SJCRH30 (cell line): ENCODE data around the gene VIP. TPM values are rescaled to one million over a fixed set of nuclear protein-coding genes. Genes with fewer than 3 reads are reported as not detected.
A peak's percentile ranks its signal among the peaks of the same experiment; 100 is the strongest.
"Not testable (repeated sequence)": the region's sequence is repeated elsewhere in the genome, so short reads cannot be mapped to it uniquely, and the experiment has no call there.

ENCODE experiments used
- DNase-seq, 2 experiments: peaks; one replicate each; pipeline ENCODE4 v3.0.0-alpha.2; 2015 to 2020
- H3K27ac ChIP-seq: fragments of 250-450 bp; sonication (Bioruptor Pico); 2 replicates; pipeline ENCODE4 v1.5.1; 2020; ENCODE audit warnings: mild to moderate bottlenecking, moderate library complexity
- H3K27me3 ChIP-seq: fragments of 250-450 bp; sonication (Bioruptor Pico); 2 replicates; pipeline ENCODE4 v1.5.1; 2020; ENCODE audit warnings: mild to moderate bottlenecking, moderate library complexity
- H3K36me3 ChIP-seq: fragments of 250-450 bp; sonication (Bioruptor Pico); 2 replicates; pipeline ENCODE4 v1.5.1; 2020; ENCODE audit warnings: mild to moderate bottlenecking, moderate library complexity
- H3K4me1 ChIP-seq: fragments of 250-450 bp; sonication (Bioruptor Pico); 2 replicates; pipeline ENCODE4 v1.5.1; 2020; ENCODE audit warnings: mild to moderate bottlenecking, moderate library complexity
- H3K4me3 ChIP-seq: fragments of 250-450 bp; sonication (Bioruptor Pico); 2 replicates; pipeline ENCODE4 v1.5.1; 2020; ENCODE audit warnings: mild to moderate bottlenecking, moderate library complexity
- H3K9me3 ChIP-seq: fragments of 250-450 bp; sonication (Bioruptor Pico); replicated peaks from 2 replicates; pipeline ENCODE4 v1.5.1; 2020; ENCODE audit warnings: mild to moderate bottlenecking, moderate library complexity
- total RNA-seq: library from RNA; depleted of rRNA; stranded (reverse); fragments of >200 nt; shearing (Covaris generic); gene quantifications from 2 replicates; pipeline ENCODE4 v1.2.3, GENCODE V29; 2014; rRNA removed

Gene VIP
- not detected in 2 replicates for total RNA-seq

- H3K27ac ChIP-seq, result no peak within 1 kb of the TSS
- H3K9me3 ChIP-seq, result no peaks in the 10 kb centered on the region
- H3K4me1 ChIP-seq, result peaks cover 7% of the 10 kb centered on the region; the same call in 1 of the 2 replicates
- no peaks in the 10 kb centered on the region for H3K36me3 ChIP-seq
- H3K27me3 ChIP-seq, result no peaks in the 10 kb centered on the region
- no peak within 1 kb of the TSS for H3K4me3 ChIP-seq
- peak; percentile 38 to 71 for DNase-seq
These were observed at the start of gene VIP for GRCh38 chr6:152750694-152751093. Gene VIP (plus strand): TSS chr6:152750797. CDS start chr6:152752178, 1,381 bp downstream.

GRCh38 chr6:152701081-152701862, 49.3 kb upstream of the VIP start:
- no peak for DNase-seq
- H3K4me3 ChIP-seq, result no peak overlapping the region
- H3K36me3 ChIP-seq, result no peaks in the 10 kb centered on the region
- H3K4me1 ChIP-seq, result no peaks in the 10 kb centered on the region
- H3K27me3 ChIP-seq, result no peaks in the 10 kb centered on the region
- H3K27ac ChIP-seq, result no peak overlapping the region
- no peaks in the 10 kb centered on the region for H3K9me3 ChIP-seq

DNA sequence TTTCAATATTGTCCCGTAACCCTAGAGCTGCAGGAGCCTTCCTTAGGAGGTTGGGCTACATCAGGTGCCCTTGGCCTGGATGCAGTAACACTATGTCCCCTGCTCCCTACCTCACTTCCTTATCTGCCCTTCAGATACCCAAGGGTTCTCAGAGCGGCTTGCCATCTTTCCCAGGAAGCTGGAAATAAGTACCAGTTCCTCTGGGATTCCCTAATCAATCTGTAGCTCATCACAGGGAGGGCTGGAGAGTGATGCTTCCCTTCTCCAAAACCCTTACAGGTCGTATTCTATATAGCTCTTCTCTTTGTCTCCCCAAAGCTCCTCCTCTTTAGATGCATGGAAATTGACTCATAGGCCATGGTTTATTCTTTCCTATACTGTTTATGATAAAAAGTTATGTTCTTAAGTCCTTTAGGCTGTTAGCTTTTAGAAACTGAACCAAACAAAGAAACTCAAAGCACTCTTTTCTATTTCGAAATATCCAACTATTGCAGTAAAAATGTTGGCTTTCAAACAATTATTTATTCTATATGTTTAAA, 48.7 kb upstream of the VIP start:
- H3K4me1 ChIP-seq, result no peaks in the 10 kb centered on the region
- H3K36me3 ChIP-seq, result no peaks in the 10 kb centered on the region
- no peak overlapping the region for H3K4me3 ChIP-seq
- no peak for DNase-seq
- no peaks in the 10 kb centered on the region for H3K27me3 ChIP-seq
- no peaks in the 10 kb centered on the region for H3K9me3 ChIP-seq
- H3K27ac ChIP-seq, result no peak overlapping the region

GRCh38 chr6:152703750-152704149, 46.8 kb upstream of the VIP start:
- not testable (repeated sequence) for H3K9me3 ChIP-seq, H3K4me1 ChIP-seq, H3K36me3 ChIP-seq, H3K27ac ChIP-seq, H3K4me3 ChIP-seq, H3K27me3 ChIP-seq, DNase-seq

GRCh38 chr6:152705327-152705726, 45.3 kb upstream of the VIP start:
- Histone ChIP-seq H3K27ac (no peak overlapping the region), H3K27me3 (no peaks in the 10 kb centered on the region), H3K9me3 (no peaks in the 10 kb centered on the region), H3K4me3 (no peak overlapping the region), H3K4me1 (no peaks in the 10 kb centered on the region), H3K36me3 (no peaks in the 10 kb centered on the region)
- DNase-seq, result no peak

DNA sequence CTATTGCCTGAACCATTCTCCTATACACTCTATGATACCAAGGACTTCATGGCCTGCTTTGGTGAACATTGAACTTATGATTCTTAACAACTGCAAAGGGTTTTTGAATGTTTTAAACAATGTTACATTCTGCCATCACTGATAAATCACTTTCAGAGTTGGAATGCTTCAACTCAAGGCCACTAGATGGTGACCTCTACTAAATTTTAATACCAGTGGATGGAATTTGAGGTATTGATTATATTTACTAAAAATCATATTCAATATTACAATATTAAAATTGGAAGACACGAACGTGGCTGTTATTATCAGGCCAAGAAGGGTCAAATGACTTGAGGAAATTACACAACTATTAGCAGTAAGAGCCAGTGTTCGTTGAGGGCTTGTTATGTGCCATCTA, 34.3 kb upstream of the VIP start:
- Histone ChIP-seq H3K9me3 (no peaks in the 10 kb centered on the region), H3K27ac (no peak overlapping the region), H3K27me3 (no peaks in the 10 kb centered on the region), H3K4me3 (no peak overlapping the region), H3K4me1 (no peaks in the 10 kb centered on the region), H3K36me3 (no peaks in the 10 kb centered on the region)
- no peak for DNase-seq

DNA sequence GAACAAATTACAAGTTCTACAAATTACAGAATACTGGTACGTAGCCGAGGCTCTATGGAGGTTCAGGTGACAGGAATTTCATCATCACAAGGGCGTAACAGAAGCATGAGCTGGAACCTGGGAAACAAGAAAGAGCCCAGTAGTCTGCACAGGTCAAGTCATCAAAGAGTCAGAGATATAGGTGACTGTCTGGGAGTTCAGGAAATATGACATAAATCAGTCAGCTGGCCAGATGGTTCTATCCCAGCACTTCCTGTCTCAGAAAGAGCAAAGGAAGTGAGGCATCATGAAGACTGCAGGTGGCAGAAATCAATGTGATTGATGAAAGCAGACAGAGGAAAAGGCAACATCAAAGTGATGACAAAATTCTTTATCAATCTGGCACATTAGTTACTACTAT, 29.6 kb upstream of the VIP start:
- no peak for DNase-seq
- no peak overlapping the region for H3K27ac ChIP-seq
- no peaks in the 10 kb centered on the region for H3K9me3 ChIP-seq
- H3K4me1 ChIP-seq, result no peaks in the 10 kb centered on the region
- H3K27me3 ChIP-seq, result no peaks in the 10 kb centered on the region
- H3K36me3 ChIP-seq, result no peaks in the 10 kb centered on the region
- no peak overlapping the region for H3K4me3 ChIP-seq

DNA sequence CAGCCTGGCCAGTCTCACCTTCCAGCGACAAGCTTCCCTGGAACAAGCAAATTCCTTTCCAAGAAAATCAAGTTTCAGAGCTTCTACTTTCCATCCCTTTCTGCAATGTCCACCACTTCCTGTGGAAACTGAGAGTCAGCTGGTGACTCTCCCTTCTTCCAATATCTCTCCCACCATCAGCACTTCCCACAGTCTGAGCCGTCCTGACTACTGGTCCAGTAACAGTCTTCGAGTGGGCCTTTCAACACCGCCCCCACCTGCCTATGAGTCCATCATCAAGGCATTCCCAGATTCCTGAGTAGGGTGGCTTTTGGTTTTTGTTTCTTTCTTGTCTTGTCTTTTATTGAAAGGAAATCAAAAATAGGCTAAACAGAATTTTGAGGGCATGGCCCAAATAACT, 28.6 kb upstream of the VIP start:
- Histone ChIP-seq H3K27ac (no peak overlapping the region), H3K9me3 (no peaks in the 10 kb centered on the region), H3K27me3 (no peaks in the 10 kb centered on the region), H3K4me3 (no peak overlapping the region), H3K36me3 (no peaks in the 10 kb centered on the region), H3K4me1 (no peaks in the 10 kb centered on the region)
- DNase-seq, result no peak

- no peaks in the 10 kb centered on the region for H3K27me3 ChIP-seq
- no peaks in the 10 kb centered on the region for H3K9me3 ChIP-seq
- no peaks in the 10 kb centered on the region for H3K36me3 ChIP-seq
- no peak for DNase-seq
- H3K27ac ChIP-seq, result no peak overlapping the region
- no peak overlapping the region for H3K4me3 ChIP-seq
- H3K4me1 ChIP-seq, result no peaks in the 10 kb centered on the region
These were observed 27.2 kb upstream of the VIP start for GRCh38 chr6:152723398-152723797.

DNA sequence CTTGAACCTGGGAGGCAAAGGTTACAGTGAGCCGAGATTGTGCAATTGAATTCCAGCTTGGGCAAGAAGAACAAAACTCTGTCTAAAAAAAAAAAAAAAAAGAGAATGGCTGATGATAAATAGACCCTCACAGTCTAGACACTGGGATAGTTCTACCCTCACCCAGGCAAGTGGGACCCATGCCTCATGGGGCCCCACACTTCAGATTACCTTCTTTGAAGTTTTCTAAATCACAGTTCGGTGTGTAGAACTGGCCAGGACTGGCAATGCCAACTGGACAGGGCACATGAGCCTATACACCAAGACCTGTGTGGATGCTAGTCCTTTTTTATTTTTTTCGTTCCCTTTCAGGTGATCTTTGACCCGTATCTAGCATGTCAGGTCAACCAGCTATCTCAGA, 24.3 kb upstream of the VIP start:
- DNase-seq, result no peak
- H3K36me3 ChIP-seq, result no peaks in the 10 kb centered on the region
- no peak overlapping the region for H3K27ac ChIP-seq
- H3K4me3 ChIP-seq, result no peak overlapping the region
- no peaks in the 10 kb centered on the region for H3K27me3 ChIP-seq
- H3K4me1 ChIP-seq, result no peaks in the 10 kb centered on the region
- no peaks in the 10 kb centered on the region for H3K9me3 ChIP-seq

GRCh38 chr6:152727507-152727906, 23.1 kb upstream of the VIP start:
- no peaks in the 10 kb centered on the region for H3K9me3 ChIP-seq
- no peaks in the 10 kb centered on the region for H3K36me3 ChIP-seq
- no peaks in the 10 kb centered on the region for H3K27me3 ChIP-seq
- H3K27ac ChIP-seq, result no peak overlapping the region
- DNase-seq, result no peak
- no peak overlapping the region for H3K4me3 ChIP-seq
- H3K4me1 ChIP-seq, result no peaks in the 10 kb centered on the region

GRCh38 chr6:152734630-152735029, 16.0 kb upstream of the VIP start:
- Histone ChIP-seq H3K4me1 (no peaks in the 10 kb centered on the region), H3K4me3 (no peak overlapping the region), H3K27me3 (no peaks in the 10 kb centered on the region), H3K27ac (no peak overlapping the region), H3K9me3 (no peaks in the 10 kb centered on the region), H3K36me3 (no peaks in the 10 kb centered on the region)
- no peak for DNase-seq

DNA sequence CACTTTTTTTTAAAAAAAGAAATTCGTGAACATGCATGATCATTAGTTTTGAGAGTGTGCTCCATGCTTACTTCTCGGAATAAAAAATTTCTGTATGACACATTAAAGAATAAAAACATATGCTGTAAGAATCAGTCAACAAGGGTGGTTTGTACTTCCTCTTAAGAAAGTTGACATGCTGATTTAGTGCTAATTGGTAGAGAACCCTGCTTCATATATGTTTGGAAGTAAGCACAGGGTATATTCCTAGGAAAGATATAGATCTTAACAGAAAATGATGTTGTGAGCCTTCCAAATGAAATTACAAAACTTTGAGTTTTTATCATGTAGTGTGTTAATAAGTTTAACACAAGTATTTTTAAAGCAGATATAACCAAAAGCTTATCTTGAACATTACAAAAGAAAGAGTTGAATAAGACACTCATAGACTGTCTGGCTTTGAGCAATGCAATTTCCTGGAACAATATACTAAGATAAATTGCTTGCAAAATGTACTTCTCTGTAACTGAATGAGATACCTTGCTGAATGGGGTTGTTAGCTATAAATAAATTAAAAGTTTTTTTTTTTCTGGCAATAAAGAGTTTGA, 13.8 kb upstream of the VIP start:
- Histone ChIP-seq H3K27me3 (no peaks in the 10 kb centered on the region), H3K9me3 (no peaks in the 10 kb centered on the region), H3K36me3 (no peaks in the 10 kb centered on the region), H3K4me1 (no peaks in the 10 kb centered on the region), H3K27ac (no peak overlapping the region), H3K4me3 (no peak overlapping the region)
- DNase-seq, result no peak

- peak overlapping the region; percentile 61 for H3K27ac ChIP-seq
- no peaks in the 10 kb centered on the region for H3K9me3 ChIP-seq
- no peaks in the 10 kb centered on the region for H3K36me3 ChIP-seq
- H3K4me3 ChIP-seq, result no peak overlapping the region
- H3K4me1 ChIP-seq, result peaks cover 17% of the 10 kb centered on the region; the same call in 1 of the 2 replicates
- DNase-seq, result peak in 1 of 2 experiments; percentile 28
- no peaks in the 10 kb centered on the region for H3K27me3 ChIP-seq
These were observed 5.0 kb upstream of the VIP start for GRCh38 chr6:152745509-152746171.

DNA sequence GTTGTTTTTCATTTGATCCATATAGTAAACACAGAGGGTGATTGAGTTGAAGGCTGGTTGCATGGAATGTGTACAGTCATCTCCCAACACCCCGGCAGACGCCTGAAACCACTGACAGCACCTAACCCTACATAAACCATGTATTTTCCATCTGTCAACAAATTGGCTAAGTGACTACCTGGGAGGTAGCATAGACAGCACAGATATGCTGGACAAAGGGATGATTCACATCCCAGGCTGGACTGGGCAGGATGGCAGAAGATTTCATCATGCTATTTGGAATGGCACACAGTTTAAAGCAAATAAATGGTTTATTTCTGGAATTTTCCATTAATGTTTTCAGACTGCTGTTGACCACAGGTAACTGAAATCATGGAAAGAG, 4.4 kb upstream of the VIP start:
- Histone ChIP-seq H3K27ac (peak overlapping the region; percentile 61), H3K4me3 (no peak overlapping the region), H3K4me1 (peaks cover 17% of the 10 kb centered on the region; the same call in 1 of the 2 replicates), H3K36me3 (no peaks in the 10 kb centered on the region), H3K9me3 (no peaks in the 10 kb centered on the region), H3K27me3 (no peaks in the 10 kb centered on the region)
- DNase-seq, result peak; percentile 25 to 36
